Ramos (cell line): ENCODE results near the gene IRF1.

Experiments
- in situ Hi-C: fragments of 300-500 bp; cut with MboI; formaldehyde crosslinking; loops from one replicate; pipeline ENCODE4 v1.14.3; 2022; ENCODE audit warnings: low sequenced_read_pairs; ENCODE audit not compliant: unreplicated experiment

IRF1 gene

GRCh38 chr5:132489871-132490483, 596 bp downstream of the IRF1 start:
- in situ Hi-C loops = loop anchor here (5.0 to 25.0 kb wide), 2 partner anchors 73 to 853 kb away; partner anchors contain the start of gene RAPGEF6

GRCh38 chr5:132489051-132489770, 1.4 kb downstream of the IRF1 start:
- in situ Hi-C loops = loop anchor here (25.0 kb wide), 1 partner anchor 852 kb away; the partner anchor contains the start of gene RAPGEF6

- in situ Hi-C loops = loop anchor here (25.0 kb wide), 1 partner anchor 851 kb away; the partner anchor contains the start of gene RAPGEF6
Measured at GRCh38 chr5:132488590-132488989, 2.0 kb downstream of the IRF1 start.

GRCh38 chr5:132487841-132488555, 2.6 kb downstream of the IRF1 start:
- in situ Hi-C loops = loop anchor here (25.0 kb wide), 1 partner anchor 851 kb away; the partner anchor contains the start of gene RAPGEF6

GRCh38 chr5:132487095-132487428, 3.5 kb downstream of the IRF1 start:
- in situ Hi-C loops = loop anchor here (25.0 kb wide), 1 partner anchor 850 kb away; the partner anchor contains the start of gene RAPGEF6

- in situ Hi-C loops = loop anchor here (25.0 kb wide), 1 partner anchor 849 kb away; the partner anchor contains the start of gene RAPGEF6
Measured at GRCh38 chr5:132486318-132487094, 4.1 kb downstream of the IRF1 start.

GRCh38 chr5:132485641-132486317, 4.8 kb downstream of the IRF1 start:
- in situ Hi-C loops = loop anchor here (25.0 kb wide), 1 partner anchor 848 kb away; the partner anchor contains the start of gene RAPGEF6

- in situ Hi-C loops = loop anchor here (25.0 kb wide), 1 partner anchor 848 kb away; the partner anchor contains the start of gene RAPGEF6
Measured at GRCh38 chr5:132484876-132485640, 5.5 kb downstream of the IRF1 start.

GRCh38 chr5:132484391-132484725, 6.2 kb downstream of the IRF1 start:
- in situ Hi-C loops = loop anchor here (25.0 kb wide), 1 partner anchor 847 kb away; the partner anchor contains the start of gene RAPGEF6

GRCh38 chr5:132483661-132484390, 6.7 kb downstream of the IRF1 start:
- in situ Hi-C loops = loop anchor here (25.0 kb wide), 1 partner anchor 847 kb away; the partner anchor contains the start of gene RAPGEF6

- in situ Hi-C loops = loop anchor here (25.0 kb wide), 1 partner anchor 846 kb away; the partner anchor contains the start of gene RAPGEF6
Measured at GRCh38 chr5:132483101-132483500, 7.5 kb downstream of the IRF1 start.

GRCh38 chr5:132481596-132482211, 8.9 kb downstream of the IRF1 start:
- in situ Hi-C loops = loop anchor here (25.0 kb wide), 1 partner anchor 844 kb away; the partner anchor contains the start of gene RAPGEF6

GRCh38 chr5:132480893-132481595, 9.5 kb downstream of the IRF1 start:
- in situ Hi-C loops = loop anchor here (25.0 kb wide), 1 partner anchor 844 kb away; the partner anchor contains the start of gene RAPGEF6

GRCh38 chr5:132480546-132480892, 10.1 kb downstream of the IRF1 start:
- in situ Hi-C loops = loop anchor here (25.0 kb wide), 1 partner anchor 843 kb away; the partner anchor contains the start of gene RAPGEF6

- in situ Hi-C loops = loop anchor here (25.0 kb wide), 1 partner anchor 843 kb away; the partner anchor contains the start of gene RAPGEF6
Measured at GRCh38 chr5:132480042-132480441, 10.5 kb downstream of the IRF1 start.

- in situ Hi-C loops = loop anchor here (25.0 kb wide), 1 partner anchor 842 kb away; the partner anchor contains the start of gene RAPGEF6
Measured at GRCh38 chr5:132479111-132479951, 11.2 kb downstream of the IRF1 start.
